ENCODE data around the gene CEP41. TPM values are rescaled to one million over a fixed set of nuclear protein-coding genes. Genes with fewer than 3 reads are reported as not detected.

CEP41 gene
- total and polyA plus RNA-seq, 5 experiments from 2014 or later: 23.8 to 74.5 (median 54.8) TPM

DNA sequence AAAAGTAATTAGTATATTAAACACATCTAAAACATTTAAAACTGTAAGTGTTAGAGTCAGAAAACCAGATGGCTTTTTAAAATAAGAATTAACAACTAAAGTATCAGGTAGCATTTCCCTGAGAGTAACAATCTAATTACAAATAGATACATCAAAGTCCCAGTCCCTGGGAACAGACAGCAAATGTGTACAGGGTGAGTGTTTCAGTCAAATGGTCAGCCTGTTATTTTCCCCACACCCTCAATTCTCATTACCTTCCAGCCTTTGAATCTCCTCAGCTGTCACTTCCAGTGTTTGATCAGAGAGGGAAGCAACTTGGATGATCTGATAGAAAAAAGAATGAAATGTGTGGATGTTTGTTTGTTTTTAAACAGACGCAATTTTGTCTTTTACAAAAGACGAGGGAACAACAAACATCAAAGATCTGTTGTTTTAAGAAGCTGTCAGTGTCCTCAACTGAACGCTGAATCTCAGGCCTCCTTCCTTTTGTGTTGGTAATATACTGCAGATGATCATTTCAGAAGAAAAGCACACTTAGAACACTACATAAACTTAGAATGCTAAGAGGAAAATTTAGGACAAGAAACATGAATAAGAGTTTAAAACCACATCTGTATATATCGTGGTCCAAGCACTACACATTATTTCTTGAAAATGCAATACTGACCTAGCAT is 29.8 kb downstream of the CEP41 start:
- peaks cover 0 to 15% (median 9%) of the 10 kb centered on the region in 3 donors for H3K36me3 Mint-ChIP-seq
- no peak for ATAC-seq
- peak overlapping the region in 7 of 10 donors; percentile 4 to 64 (median 45) for H3K4me3 Mint-ChIP-seq
- H3K27me3 Mint-ChIP-seq: no peaks in the 10 kb centered on the region
- no peaks in the 10 kb centered on the region for H3K9me3 Mint-ChIP-seq
- POLR2A ChIA-PET: interaction anchor here (1.0 to 1.6 kb wide), 2 partner anchors 17 to 48 kb away, joined by 3 to 7 read pairs; no protein-coding TSS in a partner anchor
- DNase-seq: no peak
- peaks cover 33 to 73% (median 60%) of the 10 kb centered on the region in 4 donors for H3K4me1 Mint-ChIP-seq
- H3K27ac Mint-ChIP-seq: peak overlapping the region; percentile 47 to 92 (median 80)

DNA sequence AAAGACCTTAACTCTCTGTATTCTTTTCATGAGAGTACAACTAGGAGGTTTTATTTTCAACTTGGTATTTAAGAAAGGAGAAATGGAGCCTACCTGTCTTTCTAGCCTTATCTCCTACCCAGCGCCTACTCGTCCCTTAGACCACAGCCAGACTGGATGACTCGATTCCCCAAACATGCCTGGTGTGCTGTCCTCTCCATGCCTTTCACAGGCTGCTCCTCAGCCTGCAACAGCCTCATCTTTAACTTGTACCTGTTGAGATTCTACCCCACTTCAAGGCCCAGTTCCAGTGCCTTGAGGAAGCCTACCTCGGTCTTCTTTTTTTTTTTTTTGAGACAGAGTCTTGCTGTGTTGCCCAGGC is 31.1 kb downstream of the CEP41 start:
- Mint-ChIP-seq H3K9me3 (no peaks in the 10 kb centered on the region), H3K4me1 (peaks cover 27 to 62% (median 48%) of the 10 kb centered on the region in 4 donors), H3K36me3 (peaks cover 0 to 18% (median 11%) of the 10 kb centered on the region in 3 donors), H3K27me3 (no peaks in the 10 kb centered on the region), H3K4me3 (peak overlapping the region in 6 of 10 donors; percentile 15 to 80 (median 37)), H3K27ac (peak overlapping the region; percentile 30 to 89 (median 82))
- DNase-seq (no peak), ATAC-seq (no peak)
- POLR2A ChIA-PET: no interaction called here

DNA sequence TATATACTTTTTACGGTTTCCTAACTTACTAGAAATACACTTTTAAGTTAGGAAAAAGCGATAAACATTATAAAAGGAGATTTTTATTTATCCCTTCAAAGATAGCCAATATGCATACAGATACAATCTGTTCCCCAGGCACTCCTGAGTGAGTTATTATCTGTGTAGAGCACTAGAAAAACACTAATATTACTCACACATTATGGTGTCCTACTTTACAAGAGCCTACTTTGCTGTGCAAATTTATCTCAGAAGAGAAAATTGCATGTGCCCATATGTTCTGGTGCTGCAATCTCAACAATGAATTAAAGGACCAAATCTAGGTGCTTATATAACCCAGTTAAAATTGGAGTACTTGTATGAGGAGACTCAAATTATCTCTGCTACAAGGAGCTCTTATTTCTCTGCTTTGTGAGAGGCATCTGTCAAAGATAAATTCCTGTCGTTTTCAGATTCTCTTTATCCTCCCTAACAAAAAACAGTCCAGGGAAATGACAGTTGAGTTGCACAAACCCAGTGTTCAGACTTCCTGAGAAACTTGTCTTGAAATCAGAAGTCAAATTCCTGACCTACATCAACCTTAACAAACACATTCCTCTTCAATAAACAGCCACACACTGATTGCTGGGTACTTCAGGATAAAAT is 31.6 kb downstream of the CEP41 start:
- DNase-seq (no peak), ATAC-seq (no peak)
- no peaks in the 10 kb centered on the region for H3K9me3 Mint-ChIP-seq
- H3K4me1 Mint-ChIP-seq: peaks cover 27 to 57% (median 43%) of the 10 kb centered on the region in 4 donors
- H3K36me3 Mint-ChIP-seq: peaks cover 0 to 23% (median 14%) of the 10 kb centered on the region in 3 donors
- POLR2A ChIA-PET: no interaction called here
- peak overlapping the region; percentile 4 to 89 (median 82) for H3K27ac Mint-ChIP-seq
- H3K4me3 Mint-ChIP-seq: peak overlapping the region in 6 of 10 donors; percentile 15 to 80 (median 37)
- H3K27me3 Mint-ChIP-seq: no peaks in the 10 kb centered on the region

DNA sequence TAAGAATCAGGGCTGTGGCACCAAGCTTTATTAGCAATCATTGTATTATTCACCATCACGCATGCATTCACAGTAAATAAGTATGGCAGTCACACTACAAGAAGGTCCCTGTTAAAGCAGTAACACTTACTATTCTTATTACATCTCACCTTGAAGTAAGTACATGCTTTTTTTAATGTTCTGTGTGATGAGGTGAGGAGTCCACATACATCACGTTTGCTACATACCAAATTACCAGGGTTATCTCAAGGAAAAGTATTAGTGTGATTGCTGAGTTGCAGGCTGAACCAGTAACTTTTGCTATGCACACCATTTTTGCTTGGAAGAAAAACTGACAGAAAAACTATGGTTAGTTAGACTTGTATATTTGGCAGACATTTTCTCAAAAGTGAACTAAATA is 35.8 kb downstream of the CEP41 start:
- Mint-ChIP-seq H3K27ac (no peak overlapping the region), H3K4me1 (peaks cover 7 to 24% (median 17%) of the 10 kb centered on the region in 4 donors), H3K9me3 (no peaks in the 10 kb centered on the region), H3K36me3 (peaks cover 8 to 51% (median 40%) of the 10 kb centered on the region in 3 donors), H3K27me3 (no peaks in the 10 kb centered on the region), H3K4me3 (no peak overlapping the region)
- no peak for DNase-seq
- POLR2A ChIA-PET: interaction anchor here (1.0 to 1.3 kb wide), 2 partner anchors 11 to 12 kb away, joined by 3 to 4 read pairs; no protein-coding TSS in a partner anchor
- no peak for ATAC-seq

DNA sequence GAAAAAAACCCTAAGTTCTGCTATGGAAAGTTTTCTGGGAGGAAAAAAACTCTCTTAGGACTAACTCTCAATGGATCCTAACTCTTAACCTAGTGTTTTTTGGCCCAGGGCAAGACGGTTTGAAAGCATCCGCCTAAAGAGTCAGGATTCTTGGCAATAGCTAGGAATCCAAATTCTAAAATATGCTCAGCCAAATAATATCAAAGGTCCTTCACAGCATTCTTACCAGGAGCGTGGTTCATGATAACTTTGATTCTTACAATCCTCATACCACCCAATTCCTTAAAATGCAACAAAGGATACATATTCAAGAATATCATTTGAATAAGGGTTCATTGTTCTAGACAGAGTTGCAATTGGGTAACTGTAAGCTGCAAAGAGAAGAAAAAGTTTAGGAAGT is 39.2 kb downstream of the CEP41 start:
- POLR2A ChIA-PET: interaction anchor here (0.6 kb wide), 1 partner anchor 38 kb away, joined by 3 read pairs; no protein-coding TSS in a partner anchor
- peaks cover 11 to 74% (median 69%) of the 10 kb centered on the region in 3 donors for H3K36me3 Mint-ChIP-seq
- no peak overlapping the region for H3K4me3 Mint-ChIP-seq
- H3K27me3 Mint-ChIP-seq: no peaks in the 10 kb centered on the region
- H3K27ac Mint-ChIP-seq: no peak overlapping the region
- no peak for ATAC-seq
- H3K4me1 Mint-ChIP-seq: peaks cover 0 to 18% (median 5%) of the 10 kb centered on the region in 4 donors
- DNase-seq: no peak
- no peaks in the 10 kb centered on the region for H3K9me3 Mint-ChIP-seq

DNA sequence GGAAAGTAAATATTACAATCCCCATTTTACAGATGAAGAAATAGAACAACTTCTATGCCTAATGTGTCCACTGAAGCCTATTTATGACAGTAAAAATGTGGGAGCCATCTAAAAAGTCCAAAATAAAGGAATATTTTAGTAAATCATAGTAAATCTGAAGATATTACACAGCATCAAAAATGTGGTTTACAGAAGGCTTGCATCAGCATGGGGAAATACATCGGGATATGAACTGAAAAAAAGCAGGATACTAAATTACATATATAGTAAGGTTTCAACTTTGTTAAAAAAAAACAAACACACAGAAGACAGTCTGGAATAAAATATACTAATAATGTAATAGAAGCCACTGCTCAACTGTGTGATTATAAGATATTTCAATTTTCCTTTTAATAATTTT is 39.7 kb downstream of the CEP41 start:
- Mint-ChIP-seq H3K4me3 (no peak overlapping the region), H3K9me3 (no peaks in the 10 kb centered on the region), H3K36me3 (peaks cover 11 to 77% (median 69%) of the 10 kb centered on the region in 3 donors), H3K27me3 (no peaks in the 10 kb centered on the region), H3K4me1 (peaks cover under 1 to 21% (median 8%) of the 10 kb centered on the region in 4 donors), H3K27ac (no peak overlapping the region)
- POLR2A ChIA-PET: interaction anchor here (0.7 kb wide), 1 partner anchor 12 kb away, joined by 3 read pairs; no protein-coding TSS in a partner anchor
- no peak for DNase-seq
- no peak for ATAC-seq

DNA sequence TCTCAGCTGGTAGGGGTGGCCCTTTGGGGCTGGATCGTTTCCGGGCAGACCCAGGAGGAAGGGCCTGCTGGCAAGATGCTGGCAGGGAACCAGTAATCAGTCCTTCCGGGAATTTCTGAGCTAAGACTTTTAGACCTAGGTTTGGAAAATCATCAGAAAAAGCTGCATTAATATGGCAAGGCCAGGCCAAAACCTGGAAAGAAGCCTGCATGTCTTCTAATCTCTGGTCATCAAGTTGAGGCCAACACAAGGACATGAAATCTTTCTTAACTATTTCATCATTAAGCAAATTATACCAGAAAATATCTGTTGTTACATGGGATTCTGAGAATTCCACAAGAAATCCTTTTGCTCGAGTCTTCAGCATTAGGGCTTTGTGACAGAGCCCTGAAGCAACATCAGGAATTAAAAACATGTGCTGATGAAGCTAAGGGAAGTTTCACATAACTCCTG is 40.7 kb downstream of the CEP41 start:
- DNase-seq (no peak), ATAC-seq (no peak)
- Mint-ChIP-seq H3K4me3 (no peak overlapping the region), H3K9me3 (no peaks in the 10 kb centered on the region), H3K27ac (no peak overlapping the region), H3K4me1 (peaks cover 8 to 25% (median 14%) of the 10 kb centered on the region in 4 donors), H3K36me3 (peaks cover 11 to 77% (median 69%) of the 10 kb centered on the region in 3 donors), H3K27me3 (no peaks in the 10 kb centered on the region)
- POLR2A ChIA-PET: interaction anchor here (0.7 kb wide), 1 partner anchor 13 kb away, joined by 3 read pairs; no protein-coding TSS in a partner anchor

DNA sequence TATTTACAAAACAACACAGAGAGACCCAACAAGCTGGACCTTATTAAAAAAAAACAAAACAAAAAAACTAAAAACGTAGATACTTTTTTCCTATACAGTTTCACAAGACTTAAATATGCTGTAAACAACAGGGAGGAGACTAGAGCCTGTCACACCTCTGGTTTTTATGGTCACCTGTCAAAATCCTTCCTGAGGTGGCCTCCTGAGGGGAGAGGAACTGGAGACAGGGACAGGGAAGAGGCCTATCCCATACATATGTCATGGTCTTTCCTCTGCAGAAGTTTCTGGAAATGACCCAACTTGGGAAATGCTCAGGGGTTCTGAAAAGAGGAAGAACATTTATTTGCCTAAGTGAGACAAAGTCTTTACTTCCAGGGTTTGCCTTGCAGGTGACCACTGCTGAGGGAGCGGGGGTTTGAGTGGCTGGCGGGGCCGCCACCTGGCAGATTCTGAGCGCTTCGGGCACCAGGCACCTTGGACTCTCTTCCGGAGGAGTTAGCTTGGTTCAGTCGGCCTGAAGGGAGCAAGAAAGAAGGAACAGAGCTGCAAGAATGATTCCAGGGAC is 42.2 kb downstream of the CEP41 start:
- no peak for DNase-seq
- Mint-ChIP-seq H3K36me3 (peaks cover 11 to 64% (median 61%) of the 10 kb centered on the region in 3 donors), H3K27ac (peak overlapping the region in 4 of 10 donors; percentile 12 to 61 (median 44)), H3K4me1 (peaks cover 23 to 39% (median 27%) of the 10 kb centered on the region in 4 donors), H3K4me3 (no peak overlapping the region), H3K9me3 (no peaks in the 10 kb centered on the region), H3K27me3 (no peaks in the 10 kb centered on the region)
- no peak for ATAC-seq
- POLR2A ChIA-PET: interaction anchor here (0.7 to 1.2 kb wide), 4 partner anchors 10 to 88 kb away, joined by 3 to 4 read pairs (median 3); no protein-coding TSS in a partner anchor

DNA sequence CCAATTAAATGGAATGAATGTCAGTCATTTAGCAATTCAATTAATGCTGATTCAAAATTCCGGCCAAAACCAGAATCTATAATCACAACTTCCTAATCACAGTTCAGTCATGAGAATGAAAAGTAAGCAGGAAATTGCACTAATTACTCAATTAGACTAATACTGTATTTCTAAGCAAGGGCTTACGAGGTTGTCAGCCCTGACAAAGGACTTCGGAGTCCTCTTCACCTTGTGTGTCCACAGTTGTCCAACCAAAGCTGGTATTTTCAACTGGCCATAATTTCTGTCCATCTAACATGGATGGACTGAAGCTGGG is 43.1 kb downstream of the CEP41 start:
- ATAC-seq (no peak), DNase-seq (no peak)
- H3K27ac Mint-ChIP-seq: peak overlapping the region in 3 of 10 donors; percentile 63 to 73 (median 64)
- H3K4me1 Mint-ChIP-seq: peaks cover 22 to 48% (median 33%) of the 10 kb centered on the region in 4 donors
- no peaks in the 10 kb centered on the region for H3K27me3 Mint-ChIP-seq
- no peaks in the 10 kb centered on the region for H3K9me3 Mint-ChIP-seq
- H3K4me3 Mint-ChIP-seq: peak overlapping the region in 1 of 10 donors; percentile 6
- POLR2A ChIA-PET: interaction anchor here (0.7 to 0.8 kb wide), 3 partner anchors 17 to 346 kb away, joined by 3 to 5 read pairs (median 4); no protein-coding TSS in a partner anchor
- peaks cover 7 to 56% (median 53%) of the 10 kb centered on the region in 3 donors for H3K36me3 Mint-ChIP-seq

DNA sequence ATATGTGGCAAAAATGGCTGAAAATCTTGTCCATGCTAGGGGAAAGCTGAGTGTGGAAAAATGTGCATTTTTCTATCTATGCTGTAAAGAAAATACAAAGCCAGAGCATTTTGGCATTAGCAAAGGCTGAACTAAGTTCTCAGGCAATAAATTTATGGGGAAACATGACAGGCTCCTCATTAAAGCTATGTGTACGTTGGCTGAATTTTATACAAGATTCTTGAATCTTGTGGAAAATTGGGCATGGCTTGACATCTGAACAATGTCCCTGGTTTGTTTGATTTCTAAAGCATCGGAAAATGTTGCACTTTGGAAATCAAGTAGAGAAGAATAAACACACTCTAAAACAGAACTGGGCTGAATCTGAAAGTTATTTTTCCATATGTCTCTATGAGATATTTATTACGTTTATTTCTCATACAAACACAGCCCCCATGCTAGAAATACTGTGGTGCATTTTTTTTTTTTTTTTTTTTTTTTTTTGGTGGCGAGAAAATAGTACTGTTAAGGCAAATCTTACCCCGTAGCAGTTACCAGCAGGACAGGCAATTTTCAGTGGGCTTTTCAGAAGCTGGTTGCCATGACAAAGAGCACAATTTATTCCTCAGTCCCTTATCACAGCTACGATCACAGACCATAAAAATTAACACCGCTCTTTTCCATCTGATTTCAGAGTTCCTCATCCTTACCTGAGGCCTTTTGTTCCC is 43.6 kb downstream of the CEP41 start:
- Mint-ChIP-seq H3K36me3 (peaks cover 4 to 50% (median 48%) of the 10 kb centered on the region in 3 donors), H3K27ac (peak overlapping the region in 4 of 10 donors; percentile 63 to 98 (median 86)), H3K4me3 (no peak overlapping the region), H3K27me3 (no peaks in the 10 kb centered on the region), H3K9me3 (no peaks in the 10 kb centered on the region), H3K4me1 (peaks cover 22 to 50% (median 35%) of the 10 kb centered on the region in 4 donors)
- no peak for DNase-seq
- POLR2A ChIA-PET: interaction anchor here (0.7 kb wide), 1 partner anchor 346 kb away, joined by 5 read pairs; no protein-coding TSS in a partner anchor
- no peak for ATAC-seq

DNA sequence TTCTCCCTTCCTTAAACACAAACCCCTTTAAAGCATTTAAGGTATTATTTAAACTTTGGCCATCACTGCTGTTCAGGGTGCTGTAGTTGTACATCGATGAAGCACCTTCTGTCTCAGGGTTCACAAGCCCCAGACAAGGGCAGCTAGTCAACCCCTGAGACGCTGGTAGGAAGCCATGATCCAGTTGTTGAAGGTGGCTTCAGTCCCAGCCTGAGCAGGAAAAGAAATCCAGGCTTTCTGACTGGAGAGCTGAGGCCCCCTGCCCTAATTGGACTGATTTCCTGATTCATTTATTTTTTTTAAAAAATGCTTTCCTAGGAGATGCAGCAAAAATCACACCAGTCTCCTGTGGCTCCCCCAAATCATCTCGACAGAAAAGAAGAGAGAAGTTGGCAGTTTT is 44.7 kb downstream of the CEP41 start:
- H3K9me3 Mint-ChIP-seq: no peaks in the 10 kb centered on the region
- H3K36me3 Mint-ChIP-seq: peaks cover 4 to 42% (median 40%) of the 10 kb centered on the region in 3 donors
- peak overlapping the region; percentile 84 to 99 (median 94) for H3K27ac Mint-ChIP-seq
- DNase-seq: no peak
- ATAC-seq: no peak
- H3K27me3 Mint-ChIP-seq: no peaks in the 10 kb centered on the region
- peak overlapping the region in 9 of 10 donors; percentile 28 to 91 (median 72) for H3K4me3 Mint-ChIP-seq
- POLR2A ChIA-PET: interaction anchor here (0.9 kb wide), 1 partner anchor 17 kb away, joined by 4 read pairs; no protein-coding TSS in a partner anchor
- peaks cover 22 to 50% (median 36%) of the 10 kb centered on the region in 4 donors for H3K4me1 Mint-ChIP-seq

DNA sequence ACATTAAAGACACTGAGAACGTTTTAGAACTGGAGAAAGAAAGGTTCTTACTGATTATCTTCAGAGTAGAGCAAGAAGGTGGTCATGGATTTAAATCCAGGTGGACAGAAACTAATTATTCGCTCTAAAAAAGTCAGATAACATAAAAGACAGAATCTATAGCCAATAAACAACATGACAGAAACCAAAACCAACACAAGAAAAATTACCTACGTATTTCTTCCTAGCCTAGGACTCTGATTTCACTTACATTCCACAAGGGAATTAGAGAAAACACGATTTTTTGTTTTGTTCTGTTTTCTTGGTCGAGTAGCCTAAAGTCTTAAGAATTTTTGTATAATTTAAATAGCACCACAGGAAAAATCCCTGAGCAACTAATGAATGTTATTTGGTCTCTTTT is 45.4 kb downstream of the CEP41 start:
- DNase-seq (no peak), ATAC-seq (no peak)
- POLR2A ChIA-PET: no interaction called here
- H3K27ac Mint-ChIP-seq: peak overlapping the region; percentile 85 to 99 (median 97)
- H3K4me1 Mint-ChIP-seq: peaks cover 22 to 50% (median 36%) of the 10 kb centered on the region in 4 donors
- H3K9me3 Mint-ChIP-seq: no peaks in the 10 kb centered on the region
- no peaks in the 10 kb centered on the region for H3K27me3 Mint-ChIP-seq
- H3K4me3 Mint-ChIP-seq: peak overlapping the region in 9 of 10 donors; percentile 35 to 91 (median 86)
- H3K36me3 Mint-ChIP-seq: peaks cover 4 to 35% (median 33%) of the 10 kb centered on the region in 3 donors

Measured in naive thymus-derived CD8-positive, alpha-beta T cell (primary cell).